Measurements from ENCODE around the gene UBASH3B.
"Not testable (repeated sequence)": the region's sequence is repeated elsewhere in the genome, so short reads cannot be mapped to it uniquely, and the experiment has no call there.

UBASH3B gene

DNA sequence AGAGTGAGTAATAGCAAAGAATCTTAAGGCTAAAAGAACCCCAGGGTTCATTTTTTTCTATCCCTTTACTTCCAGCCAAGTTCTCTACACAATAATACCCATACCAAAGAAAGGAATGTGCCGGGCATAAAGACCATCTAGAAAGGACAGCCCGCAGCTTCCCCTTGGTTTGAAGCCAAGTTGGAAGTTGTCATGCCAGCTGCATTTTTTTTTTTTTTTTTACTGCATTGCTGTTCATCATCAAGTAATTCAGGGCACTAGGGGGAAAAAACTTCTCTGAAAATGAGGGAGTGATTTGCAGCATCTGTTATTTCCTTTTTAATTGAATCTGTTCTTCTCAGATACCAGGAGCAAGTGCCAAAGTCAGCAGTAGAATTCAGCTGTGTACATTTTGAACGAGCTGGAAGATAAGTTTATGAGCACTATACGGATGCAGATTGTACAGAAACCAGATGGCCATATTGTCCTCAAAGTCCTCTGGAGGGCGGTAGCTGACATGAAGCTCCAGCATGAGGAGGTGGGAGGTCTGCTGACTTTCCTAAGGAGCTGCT lies 56.4 kb downstream of the UBASH3B start:
- DNase-seq: no peak

DNA sequence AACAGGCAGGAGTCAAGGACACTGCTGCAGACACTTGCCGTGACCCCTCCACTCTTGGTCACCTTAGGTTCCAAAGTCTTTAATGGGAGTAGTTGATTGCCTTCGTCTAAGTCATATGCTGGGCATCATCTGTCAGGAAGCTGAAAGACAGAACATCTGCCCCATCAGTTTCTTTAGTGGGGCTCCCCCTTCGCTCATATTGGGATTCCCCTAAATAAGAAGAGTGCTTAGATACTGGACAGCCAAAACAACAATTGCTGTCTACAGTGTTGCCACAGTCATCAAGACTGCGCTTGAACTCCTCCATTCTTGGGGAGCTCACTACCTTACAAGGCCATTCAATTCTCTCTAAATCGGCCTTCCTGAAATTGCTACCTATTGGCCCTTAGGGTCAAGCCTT lies 58.5 kb downstream of the UBASH3B start:
- no peak for DNase-seq

DNA sequence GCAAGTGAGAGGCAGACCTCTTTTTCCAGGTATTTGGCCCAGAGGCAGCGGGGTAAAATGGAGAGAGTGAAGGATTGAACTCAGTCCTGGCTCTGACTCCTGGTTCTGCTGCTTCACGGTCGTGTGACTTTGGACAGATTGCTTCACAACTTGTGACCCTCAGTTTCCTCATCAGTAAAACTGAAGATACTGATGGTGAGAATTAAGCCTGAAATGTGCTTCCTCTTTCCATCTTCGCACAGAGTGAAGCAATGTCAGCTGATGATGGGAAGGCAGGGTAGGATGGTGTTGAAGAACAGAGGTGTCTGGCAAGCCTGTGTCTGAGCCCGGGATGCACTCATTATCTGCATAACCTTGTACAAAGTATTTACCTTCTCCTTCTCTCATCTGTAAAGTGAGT lies 59.0 kb downstream of the UBASH3B start:
- no peak for DNase-seq

DNA sequence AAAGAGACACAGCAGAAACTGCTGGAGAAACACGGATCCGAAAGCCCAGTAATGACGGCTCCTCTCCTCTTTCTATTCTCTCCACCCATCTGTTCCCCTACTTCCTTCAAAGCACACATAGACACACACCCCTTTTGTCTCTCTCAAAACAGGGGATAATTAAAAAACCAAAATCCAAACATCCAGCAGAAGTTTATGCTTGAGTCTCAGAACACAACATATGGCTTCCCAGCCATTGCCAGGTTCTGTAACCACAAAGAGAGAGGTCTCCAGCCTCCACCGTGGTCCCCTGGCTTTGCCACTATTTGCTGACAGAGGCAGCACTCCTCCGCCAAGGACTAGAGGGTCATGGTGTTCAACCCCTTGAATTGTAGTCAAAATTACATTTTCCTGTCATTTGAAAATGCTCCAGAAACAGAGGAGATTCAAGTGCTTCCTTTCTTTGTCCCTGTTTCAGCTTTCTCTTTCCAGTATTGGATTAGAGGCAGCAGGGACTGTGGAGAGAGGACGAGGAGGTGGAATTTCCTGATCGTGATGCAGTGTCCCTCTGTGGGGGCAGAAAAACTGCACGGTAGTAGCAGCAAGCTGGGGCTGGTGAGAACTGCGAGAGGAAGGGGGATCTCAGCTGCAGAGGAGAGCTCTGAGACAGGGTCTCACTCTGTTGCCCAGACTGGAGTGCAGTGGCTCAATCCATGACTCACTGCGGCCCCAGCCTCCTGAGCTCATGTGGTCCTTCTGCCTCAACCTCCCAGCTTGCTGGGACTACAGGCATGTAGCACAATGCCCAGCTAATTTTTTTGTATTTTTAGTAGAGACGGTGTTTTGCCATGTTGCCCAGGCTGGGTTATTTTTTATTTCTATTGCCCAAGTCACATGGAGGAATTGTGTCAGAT lies 60.3 kb downstream of the UBASH3B start:
- no peak for DNase-seq

DNA sequence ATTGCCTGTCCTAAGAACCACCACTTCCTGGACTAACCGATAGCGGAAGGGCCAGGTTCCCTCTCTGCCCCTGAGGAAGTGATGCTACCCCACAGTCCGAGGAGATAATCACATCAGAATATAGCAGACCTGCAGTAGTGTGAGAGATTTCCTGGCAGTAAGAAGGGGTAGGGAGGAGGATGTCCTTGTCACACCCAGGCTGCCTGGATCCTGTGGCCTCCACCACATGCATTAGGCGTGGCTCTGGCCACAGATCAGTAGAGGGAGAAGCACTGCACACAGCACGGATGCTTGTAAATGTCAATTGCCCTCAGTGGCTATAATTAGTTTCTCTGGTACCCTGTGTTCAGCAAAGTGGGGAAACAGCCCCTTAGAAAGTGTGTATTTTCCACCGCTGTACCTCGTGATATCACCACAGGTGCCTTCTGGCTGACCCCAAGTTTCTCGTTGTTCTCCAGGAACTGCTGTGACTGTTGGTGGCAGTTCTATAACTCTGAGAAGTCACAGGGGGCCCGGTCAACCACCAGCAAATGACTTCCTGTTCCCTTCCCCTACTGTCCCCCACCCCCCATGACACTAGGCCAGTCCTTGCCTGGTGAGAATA lies 61.8 kb downstream of the UBASH3B start:
- no peak for DNase-seq

DNA sequence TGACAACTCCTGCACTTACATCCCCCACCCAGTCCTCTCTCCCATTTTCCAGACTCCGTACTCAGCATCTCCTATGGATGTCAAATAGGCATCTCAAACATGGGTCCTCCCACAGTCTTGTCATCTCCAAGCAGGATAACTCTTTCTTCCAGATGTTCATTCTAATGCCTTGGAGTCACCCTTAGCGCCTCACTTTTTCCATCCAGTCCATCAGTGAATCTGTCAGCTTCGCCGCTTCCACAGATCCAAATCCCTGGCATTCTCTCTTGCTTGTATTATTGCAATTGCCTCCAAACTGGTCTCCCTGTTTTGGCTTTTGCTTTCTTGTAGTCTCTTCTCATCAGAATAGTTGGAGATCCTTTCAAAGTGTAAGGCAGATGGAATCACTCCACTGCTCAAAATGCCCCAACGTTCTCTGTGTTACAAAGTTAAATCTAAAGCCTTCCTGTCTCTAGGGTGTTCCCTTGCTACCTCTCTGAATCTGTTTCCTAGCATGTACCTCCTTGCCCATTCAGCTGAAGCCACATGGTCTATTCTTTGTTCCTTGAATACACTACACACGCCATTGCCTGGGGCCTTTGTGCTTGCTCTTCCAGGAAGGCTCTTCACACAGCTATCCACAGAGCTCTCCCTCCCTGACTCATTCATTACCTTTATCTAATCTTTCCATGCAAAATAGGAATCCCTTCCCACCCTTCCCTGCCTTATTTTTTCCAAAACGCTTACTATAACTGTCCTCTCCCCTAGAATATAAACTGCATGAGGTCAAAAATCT lies 64.8 kb downstream of the UBASH3B start:
- DNase-seq: no peak

DNA sequence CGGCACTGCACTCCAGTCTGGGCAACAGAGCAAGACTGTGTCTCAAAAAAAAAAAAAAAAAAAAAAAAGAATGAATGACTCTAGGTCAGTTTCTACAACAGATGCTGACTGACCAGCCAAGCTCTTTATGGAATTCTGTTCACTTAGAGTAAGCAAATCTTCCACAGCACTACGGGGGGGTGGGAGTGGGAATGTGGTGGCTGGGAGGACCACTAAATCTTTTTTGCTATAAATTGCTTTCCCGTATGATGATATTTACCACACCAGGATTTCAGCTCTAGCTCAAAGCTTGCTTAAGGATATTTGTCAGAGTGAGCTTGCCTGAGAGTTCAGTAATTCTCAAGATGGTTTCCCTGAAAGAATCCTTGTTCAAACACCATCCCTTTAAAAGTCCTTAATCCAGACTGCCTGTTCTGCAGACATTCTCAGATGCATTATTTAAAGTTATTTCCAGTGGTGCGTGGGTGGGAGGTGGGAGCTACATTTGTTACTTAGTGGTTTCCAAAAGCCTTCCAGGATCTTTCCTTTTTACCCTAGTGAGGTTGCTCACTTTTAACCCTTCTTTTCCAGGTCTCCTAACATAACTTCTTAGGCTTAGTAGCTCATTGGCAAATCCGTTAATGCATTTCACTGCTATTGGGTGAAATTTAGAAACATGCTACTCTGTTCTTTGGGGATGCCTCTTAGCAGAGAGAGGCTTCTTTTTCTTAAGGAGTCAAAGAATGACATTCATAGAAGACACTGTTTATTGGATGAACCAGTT lies 65.9 kb downstream of the UBASH3B start:
- no peak for DNase-seq

DNA sequence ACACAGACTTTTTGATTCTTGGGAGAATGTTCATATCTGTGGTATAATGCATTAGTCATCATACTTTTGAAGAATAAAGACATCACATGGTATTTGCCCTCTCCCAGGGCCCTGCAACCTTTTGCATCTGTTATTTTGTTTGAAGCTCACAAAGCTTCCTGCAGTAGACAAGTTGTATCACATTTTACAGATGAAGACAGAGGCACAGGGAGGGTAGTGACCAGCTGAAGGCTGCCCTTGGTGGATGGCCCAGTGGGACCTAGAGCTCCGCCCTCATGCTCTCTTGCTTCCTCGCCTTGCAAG lies 66.4 kb downstream of the UBASH3B start:
- no peak for DNase-seq

DNA sequence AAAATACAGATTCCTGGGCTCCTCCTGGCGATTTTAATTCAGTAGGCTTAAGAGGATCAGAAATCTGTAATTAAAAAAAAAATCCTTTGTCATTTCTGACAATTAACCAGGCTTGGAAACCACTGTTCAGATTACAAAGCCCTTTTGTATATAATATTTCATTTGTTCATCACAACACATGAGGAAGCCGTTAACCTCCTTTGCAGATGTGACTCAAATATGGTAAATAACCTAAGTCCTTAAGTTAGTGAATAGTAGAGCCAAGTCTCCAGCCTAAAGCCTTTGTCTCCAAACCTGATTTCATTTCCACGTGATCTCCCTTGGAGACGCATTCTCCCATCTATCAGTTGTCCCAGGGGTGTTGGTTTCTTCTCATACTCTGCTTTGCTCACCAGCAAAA lies 67.6 kb downstream of the UBASH3B start:
- no peak for DNase-seq

DNA sequence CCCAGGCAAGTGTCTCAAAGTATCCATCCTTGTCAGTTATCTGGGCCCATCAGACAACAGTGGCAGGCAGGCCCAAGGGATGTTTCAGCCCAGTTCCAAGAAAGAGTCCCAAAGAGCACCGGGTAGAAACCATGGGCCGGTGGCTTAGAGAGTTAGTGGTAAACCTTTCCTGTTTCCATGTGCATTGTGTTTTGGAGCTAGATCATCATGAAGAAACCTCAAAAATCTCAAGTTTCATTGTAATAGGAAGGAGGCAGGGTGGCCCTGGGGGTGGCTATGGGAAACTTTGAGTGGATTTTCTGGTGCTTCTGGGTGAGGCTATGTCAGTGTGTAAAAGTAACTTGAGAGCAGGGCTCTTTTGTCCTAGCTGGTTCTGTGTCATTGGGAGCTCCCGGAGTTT lies 68.1 kb downstream of the UBASH3B start:
- DNase-seq: no peak

DNA sequence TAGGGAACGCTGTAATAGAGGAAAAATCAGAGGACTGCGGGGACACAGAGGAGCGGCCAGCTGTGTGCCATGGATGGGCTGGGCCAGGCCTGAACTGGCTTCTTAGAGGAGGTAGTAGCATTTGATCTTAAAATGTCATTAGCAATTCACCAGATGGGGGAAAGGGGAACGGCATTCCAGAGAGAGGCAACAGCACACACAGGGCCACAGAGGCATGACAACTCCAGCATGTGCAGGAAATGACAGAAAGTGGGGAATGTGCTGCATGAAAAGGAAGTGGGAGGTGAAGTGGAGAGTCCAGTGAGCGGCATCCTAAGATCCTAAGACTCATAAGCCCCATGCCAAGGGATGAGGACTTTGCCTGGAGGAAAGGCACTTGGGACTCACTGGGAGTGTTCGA lies 69.0 kb downstream of the UBASH3B start:
- no peak for DNase-seq

DNA sequence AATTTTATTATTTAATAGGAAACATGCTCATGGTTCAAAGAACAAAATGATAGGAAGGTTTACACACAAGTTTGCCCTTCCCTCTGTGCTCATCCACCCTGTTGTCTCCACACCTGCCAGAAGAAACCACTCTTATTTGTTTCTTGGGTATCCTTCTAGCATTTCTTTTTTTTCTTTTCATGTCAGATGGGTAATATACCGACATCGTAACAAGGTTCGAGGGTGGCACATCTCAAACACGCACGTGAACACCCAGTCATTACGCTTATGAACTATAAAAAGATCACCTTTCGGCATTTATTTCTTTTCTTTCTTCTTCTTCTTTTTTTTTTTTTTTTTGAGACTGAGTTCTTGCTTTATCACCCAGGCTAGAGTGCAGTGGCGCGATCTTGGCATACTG lies 70.5 kb downstream of the UBASH3B start:
- DNase-seq: no peak

DNA sequence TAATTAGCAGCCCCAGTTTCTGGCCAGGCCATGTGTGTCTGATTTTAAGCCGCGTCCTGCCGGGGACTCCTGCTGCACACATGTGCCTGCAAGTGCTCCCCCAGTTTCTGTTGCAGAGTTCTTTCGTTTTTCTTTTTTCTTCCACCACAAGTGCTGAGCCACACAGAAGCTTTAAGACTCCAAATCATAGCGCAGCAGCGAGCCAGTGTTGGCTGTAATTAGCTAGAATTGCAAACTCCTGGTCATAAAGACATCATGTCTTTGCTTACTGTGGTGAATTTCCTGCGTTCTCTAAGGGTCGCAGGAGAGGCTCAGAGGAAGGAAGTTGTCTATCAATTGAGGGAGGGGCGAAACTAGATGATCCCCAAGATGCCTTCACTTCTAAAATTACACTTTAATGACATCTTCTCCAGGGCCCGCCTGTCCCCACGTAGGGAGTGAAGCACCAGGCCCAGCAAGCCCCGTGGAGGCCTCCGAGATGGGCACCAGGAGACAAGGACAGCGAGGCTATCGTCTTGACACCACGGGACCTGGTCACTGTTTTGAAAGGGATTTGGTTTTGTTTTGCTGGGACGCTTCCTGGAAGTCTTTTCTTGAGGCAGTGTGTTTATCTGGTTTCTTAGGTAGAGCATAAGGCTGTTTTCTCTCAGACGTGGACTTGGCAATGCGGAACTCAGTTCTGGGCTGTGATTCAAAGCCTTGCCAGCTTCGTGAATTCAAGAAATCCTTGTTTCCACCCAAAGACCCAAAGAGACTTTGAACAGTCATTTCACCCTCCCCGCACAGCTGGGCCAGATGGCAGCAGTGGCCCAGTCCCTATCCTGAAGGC lies 71.8 kb downstream of the UBASH3B start:
- no peak for DNase-seq

DNA sequence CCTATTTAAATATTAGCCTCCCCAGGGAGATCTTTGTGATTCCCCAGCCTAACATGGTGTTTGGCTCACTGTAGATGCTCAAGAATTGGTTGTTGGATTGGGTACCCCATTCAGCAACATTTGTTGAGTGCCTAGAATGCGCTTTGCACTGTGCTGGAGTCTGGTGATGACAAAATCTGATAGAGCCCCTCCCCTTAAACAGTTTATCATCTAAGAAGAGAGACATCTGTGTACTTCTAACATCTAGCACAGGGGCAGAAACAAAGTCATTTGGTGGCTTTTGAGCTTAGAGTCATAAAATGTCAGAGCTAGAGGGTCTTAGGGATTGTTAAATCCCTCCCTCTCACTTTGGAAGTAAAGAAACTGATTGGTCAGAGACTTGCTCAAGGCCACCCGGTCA lies 73.0 kb downstream of the UBASH3B start:
- DNase-seq: no peak

DNA sequence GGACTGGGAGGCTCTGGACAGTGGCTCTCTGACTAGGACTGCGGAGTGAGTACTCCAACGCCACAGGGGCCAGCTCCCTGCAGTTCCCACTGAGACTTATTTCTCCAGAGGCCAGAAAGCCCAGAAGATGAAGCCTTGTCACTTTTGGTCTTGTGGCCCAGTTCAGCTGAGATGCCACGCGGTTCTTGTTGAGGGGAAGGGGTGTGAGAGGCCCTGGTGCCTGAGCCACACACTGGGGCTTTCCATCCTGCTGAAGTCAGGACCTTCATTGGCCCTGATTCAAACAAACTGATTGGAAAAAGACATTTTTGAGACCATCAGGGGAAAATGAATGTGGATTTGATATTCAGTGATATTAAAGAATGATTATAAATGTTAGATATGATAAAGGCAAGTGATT lies 73.6 kb downstream of the UBASH3B start:
- DNase-seq: no peak

DNA sequence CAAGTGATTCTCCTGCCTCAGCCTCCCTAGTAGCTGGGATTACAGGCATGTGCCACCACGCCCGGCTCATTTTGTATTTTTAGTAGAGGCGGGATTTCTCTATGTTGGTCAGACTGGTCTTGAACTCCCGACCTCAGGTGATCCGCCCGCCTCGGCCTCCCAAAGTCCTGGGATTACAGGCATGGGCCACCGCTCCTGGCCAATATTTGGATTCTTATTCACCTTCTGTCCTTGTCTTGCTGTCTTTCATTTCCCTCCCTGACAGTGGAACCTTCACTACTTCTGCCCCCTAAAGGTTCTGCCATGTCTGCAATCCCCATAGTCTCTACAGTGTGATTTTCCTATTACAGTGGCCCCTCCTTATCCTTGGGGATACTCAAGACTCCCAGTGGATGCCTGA lies 75.2 kb downstream of the UBASH3B start:
- DNase-seq: not testable (repeated sequence)

DNA sequence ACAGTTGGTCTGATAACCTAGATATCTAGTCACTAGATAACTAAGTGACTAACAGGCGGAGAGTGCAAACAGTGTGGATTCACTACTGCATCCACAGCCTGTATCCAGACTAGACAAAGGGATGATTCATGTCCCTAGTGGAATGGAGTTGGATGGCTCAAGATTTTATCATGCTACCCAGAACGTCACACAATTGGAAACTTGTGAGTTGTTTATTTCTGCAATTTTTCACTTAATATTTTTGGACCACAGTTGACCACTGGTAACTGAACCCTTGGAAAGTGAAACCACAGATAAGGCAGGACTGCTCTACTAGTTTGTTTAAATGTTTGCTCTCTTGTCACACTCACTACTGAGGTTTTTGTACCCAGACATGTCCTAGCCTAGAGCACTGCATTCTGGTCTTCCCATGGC lies 76.0 kb downstream of the UBASH3B start:
- DNase-seq: no peak

DNA sequence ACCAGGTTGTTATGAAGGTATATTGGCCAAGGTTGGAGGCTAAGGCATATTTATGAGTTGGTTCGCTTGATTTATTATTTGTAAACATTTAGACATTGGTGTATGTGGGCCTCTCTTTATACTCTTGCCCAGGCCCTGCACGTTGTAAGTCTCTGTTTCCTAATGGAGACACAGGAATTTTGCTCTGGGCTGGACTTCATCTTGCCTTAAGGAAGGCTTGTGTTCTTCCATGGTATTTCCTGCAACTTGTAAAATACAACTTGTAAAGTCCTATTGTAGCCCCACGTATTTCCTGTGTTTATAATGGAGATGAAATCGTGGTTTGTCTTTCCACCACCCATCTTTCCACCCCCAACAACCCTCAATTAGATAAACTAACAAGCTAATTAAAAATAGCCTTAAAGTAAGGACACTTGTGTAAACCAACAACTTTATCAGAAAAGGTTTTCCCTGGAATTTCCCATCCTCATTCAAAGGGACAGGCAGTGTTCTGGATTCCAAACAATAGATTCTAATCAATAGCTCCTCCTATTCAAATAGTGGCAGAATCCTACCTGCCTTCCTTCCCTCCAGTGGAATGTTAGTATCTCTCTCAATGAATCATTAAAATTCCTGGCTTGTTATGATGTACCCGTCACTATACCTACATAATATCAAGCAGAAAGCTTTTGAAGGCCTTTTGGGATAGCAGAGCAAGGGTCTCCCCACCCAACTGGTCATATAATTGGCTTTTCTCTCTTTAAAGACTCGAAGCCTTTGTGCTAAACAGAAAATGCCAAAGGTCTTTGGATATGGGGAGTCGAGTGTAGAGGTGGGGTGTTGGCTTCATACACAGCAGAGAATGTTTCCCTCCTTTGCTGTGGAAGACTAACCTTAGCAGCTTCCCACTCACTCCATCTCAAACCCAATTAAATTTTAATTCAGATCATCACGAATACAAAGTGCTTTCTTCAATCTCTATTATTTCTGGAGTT lies 77.1 kb downstream of the UBASH3B start:
- no peak for DNase-seq

DNA sequence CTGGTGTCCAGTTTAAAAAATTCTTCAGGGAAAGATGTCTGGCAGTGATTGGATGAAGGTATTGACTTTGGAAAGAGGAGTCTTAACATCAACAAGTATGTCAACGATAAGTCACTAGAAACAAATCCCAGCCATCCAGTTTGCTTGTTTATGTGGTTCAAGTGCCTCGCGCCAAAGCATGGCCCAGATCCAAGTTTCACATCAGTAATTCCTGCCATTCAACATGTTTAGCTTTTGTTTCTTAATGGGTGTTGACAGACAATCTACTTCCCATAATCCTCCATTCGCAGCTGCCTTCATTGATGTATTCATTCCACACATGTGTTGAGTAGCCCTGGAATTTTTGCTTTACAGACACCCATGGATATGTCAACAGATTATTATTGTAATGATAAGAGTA lies 77.8 kb downstream of the UBASH3B start:
- no peak for DNase-seq

DNA sequence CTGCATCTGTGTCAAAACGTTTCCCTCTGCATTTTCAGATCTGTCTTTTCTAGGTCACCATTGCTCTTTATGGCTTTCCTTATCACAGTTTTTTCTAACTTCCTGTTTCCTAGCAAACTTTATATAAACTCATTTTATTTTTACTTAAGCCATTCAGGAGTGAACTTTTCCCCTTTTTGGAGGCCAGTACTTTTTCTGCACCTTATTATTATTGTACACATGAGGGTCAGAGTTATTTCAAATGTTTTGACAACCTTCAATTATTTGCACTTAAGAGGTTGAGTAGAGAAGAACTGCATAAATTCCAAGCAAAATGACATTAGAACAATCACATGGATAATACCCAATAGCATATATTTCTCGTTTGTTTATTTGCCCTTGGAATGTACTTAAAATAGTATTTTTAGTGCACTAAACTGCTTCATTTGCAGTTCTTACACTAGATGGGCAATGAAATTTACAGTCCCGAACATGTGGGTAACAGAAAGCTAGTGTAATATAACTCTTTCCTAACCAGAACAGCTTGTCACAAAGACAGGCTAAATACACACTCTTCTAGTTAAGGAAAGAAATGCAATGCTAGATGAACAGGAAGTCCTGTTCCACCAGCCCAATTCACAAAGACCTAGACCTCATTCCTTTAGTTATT lies 79.5 kb downstream of the UBASH3B start:
- DNase-seq: no peak

All from T-helper 9 cell (primary cell).